T47D (cell line): ENCODE data around the gene LZTFL1.

Source experiments
- DNase-seq, 2 experiments: peaks; one replicate each; pipeline versions ENCODE4 v3.0.0 to v3.0.0-alpha.2; 2011 to 2012; ENCODE audit warnings: low read depth in 1 of 2, low spot score in 1 of 2
- JUND ChIP-seq: IDR thresholded peaks from 2 replicates; pipeline ENCODE4 v1.6.1; 2012; ENCODE audit warnings: low read depth
- in situ Hi-C: cut with HindIII; loops from 2 replicates; pipeline ENCODE4 v1.10.0; 2016; ENCODE audit warnings: low sequenced_read_pairs, low pct_unique_long_range_greater_than_20kb

The LZTFL1 gene

DNA sequence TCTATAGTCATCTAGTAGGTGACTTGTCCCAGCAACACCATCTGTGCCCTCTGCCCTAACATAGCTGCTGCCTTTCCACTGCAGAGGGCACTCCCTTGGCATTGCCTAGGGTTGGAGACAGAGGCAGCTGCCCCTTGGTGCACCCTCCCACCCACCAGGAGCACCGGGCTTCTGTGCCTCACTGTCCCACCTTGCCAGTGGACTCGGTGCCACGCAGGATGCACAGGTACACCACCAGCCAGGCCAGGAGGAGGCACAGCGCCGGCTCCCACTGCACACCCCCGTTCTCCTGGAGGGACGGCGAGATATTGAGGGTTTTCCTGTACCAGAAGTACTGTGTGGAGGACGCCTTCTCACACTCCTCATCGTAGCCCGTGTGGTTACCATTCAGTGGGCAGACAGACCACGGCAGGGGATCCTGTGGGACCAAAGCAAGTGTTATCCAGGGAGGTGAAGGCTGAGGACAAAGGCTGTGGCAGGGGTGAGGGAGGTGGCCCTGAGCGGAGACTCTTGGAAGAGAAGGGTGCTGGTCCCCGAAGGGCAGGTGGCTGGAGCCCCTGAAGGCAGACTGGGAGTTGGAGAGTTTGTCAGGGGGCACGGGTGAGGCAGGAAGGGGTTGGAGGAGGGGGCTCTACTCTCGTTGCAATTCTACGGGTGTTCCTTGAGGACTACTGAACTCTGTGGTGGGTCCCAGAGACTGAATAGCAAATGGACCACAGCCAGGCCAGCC lies 66.2 kb downstream of the LZTFL1 start:
- no peak for DNase-seq
- TF ChIP-seq JUND = no peak
- in situ Hi-C loops = no loop called here

GRCh38 chr3:45774581-45775521 lies 67.1 kb downstream of the LZTFL1 start:
- in situ Hi-C loops = no loop called here
- no peak for DNase-seq
- TF ChIP-seq JUND = no peak

DNA sequence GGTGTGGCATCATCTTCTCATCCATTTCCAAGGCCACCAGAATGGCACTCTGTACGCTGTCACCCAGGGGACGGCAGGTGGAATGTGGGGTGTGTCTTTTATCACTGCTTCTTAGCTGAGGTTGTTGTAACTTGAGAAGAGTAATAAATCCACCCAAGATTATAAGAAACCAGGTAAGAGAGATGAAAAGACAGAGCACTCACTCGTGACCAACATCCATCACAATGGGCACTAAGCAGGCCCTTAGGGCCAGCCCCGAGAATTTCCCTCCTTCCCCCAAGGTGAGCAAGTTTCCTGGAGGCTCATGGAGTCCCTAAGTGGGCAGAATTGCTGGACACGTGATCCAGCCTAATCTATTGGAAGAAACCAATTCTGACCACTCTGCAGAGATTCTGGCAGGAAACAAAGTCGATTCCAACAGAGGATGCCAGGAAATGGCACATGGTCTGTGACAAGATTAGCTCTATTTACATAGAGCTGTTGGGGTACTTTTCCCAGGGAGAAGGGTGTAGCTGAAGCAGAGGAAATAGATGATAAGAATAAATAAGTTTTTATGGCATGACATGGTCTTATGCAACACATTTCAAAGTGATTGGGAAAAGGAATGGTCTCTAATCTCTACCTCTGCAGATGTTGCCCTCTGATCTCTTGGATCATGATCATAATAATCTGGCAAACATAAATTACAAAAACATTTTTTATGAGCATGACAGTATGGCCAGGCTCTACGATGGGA lies 68.0 kb downstream of the LZTFL1 start:
- no peak for TF ChIP-seq JUND
- in situ Hi-C loops = no loop called here
- DNase-seq = no peak
